Daoy (cell line): ENCODE measurements around the gene NXPH1. TPM values are rescaled to one million over a fixed set of nuclear protein-coding genes. Genes with fewer than 3 reads are reported as not detected.

Experiments
- DNase-seq: peaks from one replicate; pipeline ENCODE4 v3.0.0-alpha.2; 2015; ENCODE audit warnings: low read depth
- total RNA-seq: library from RNA; depleted of rRNA; stranded (reverse); fragments of >200 nt; shearing (Covaris generic); gene quantifications from 2 replicates; pipeline ENCODE4 v1.2.3, GENCODE V29; 2014

NXPH1 gene
- total RNA-seq, 1 experiment from 2014 or later: not detected

- DNase-seq: no peak
Observed at GRCh38 chr7:8594115-8594514, 160.7 kb downstream of the NXPH1 start.

GRCh38 chr7:8597565-8597964 lies 164.2 kb downstream of the NXPH1 start:
- DNase-seq: no peak

GRCh38 chr7:8601121-8601520 lies 167.7 kb downstream of the NXPH1 start:
- no peak for DNase-seq

- no peak for DNase-seq
Observed at GRCh38 chr7:8605221-8605620, 171.8 kb downstream of the NXPH1 start.

GRCh38 chr7:8612584-8612983 lies 179.2 kb downstream of the NXPH1 start:
- DNase-seq: no peak

- DNase-seq: no peak
Observed at GRCh38 chr7:8613191-8613590, 179.8 kb downstream of the NXPH1 start.

- no peak for DNase-seq
Observed at GRCh38 chr7:8615019-8615418, 181.6 kb downstream of the NXPH1 start.

- DNase-seq: no peak
Observed at GRCh38 chr7:8618441-8619070, 185.1 kb downstream of the NXPH1 start.

GRCh38 chr7:8620169-8620568 lies 186.8 kb downstream of the NXPH1 start:
- DNase-seq: no peak

GRCh38 chr7:8625612-8626011 lies 192.2 kb downstream of the NXPH1 start:
- no peak for DNase-seq

GRCh38 chr7:8627325-8627724 lies 193.9 kb downstream of the NXPH1 start:
- no peak for DNase-seq

- no peak for DNase-seq
Observed at GRCh38 chr7:8628656-8629055, 195.2 kb downstream of the NXPH1 start.

GRCh38 chr7:8629504-8629903 lies 196.1 kb downstream of the NXPH1 start:
- no peak for DNase-seq

GRCh38 chr7:8637322-8637721 lies 203.9 kb downstream of the NXPH1 start:
- no peak for DNase-seq

- no peak for DNase-seq
Observed at GRCh38 chr7:8638076-8638475, 204.7 kb downstream of the NXPH1 start.

- no peak for DNase-seq
Observed at GRCh38 chr7:8639668-8640067, 206.3 kb downstream of the NXPH1 start.

GRCh38 chr7:8640671-8641070 lies 207.3 kb downstream of the NXPH1 start:
- no peak for DNase-seq

GRCh38 chr7:8668627-8669500 lies 235.5 kb downstream of the NXPH1 start:
- DNase-seq: no peak

GRCh38 chr7:8669501-8669851 lies 236.1 kb downstream of the NXPH1 start:
- DNase-seq: no peak

- DNase-seq: no peak
Observed at GRCh38 chr7:8684426-8684825, 251.0 kb downstream of the NXPH1 start.

- no peak for DNase-seq
Observed at GRCh38 chr7:8699875-8700624, 266.6 kb downstream of the NXPH1 start.

GRCh38 chr7:8702807-8703206 lies 269.4 kb downstream of the NXPH1 start:
- no peak for DNase-seq

GRCh38 chr7:8710124-8710523 lies 276.7 kb downstream of the NXPH1 start:
- no peak for DNase-seq
